GM12878 (cell line): ENCODE measurements around the gene SVIL. TPM values are rescaled to one million over a fixed set of nuclear protein-coding genes. Genes with fewer than 3 reads are reported as not detected.
A peak's percentile ranks its signal among the peaks of the same experiment; 100 is the strongest.

Source experiments
- ATF2 ChIP-seq: IDR thresholded peaks from 2 replicates; pipeline ENCODE4 v1.6.1; 2012; ENCODE audit warnings: low read length, inconsistent platforms
- BHLHE40 ChIP-seq, 2 experiments: fragments of 450-650 bp in 1 of 2; IDR thresholded peaks; 2 replicates each; pipeline ENCODE4 v1.6.1; 2011 to 2017; ENCODE audit warnings: low read depth in 2 of 2, borderline replicate concordance in 1 of 2, improper control_type of control experiment in 1 of 2, low read length in 1 of 2, mild to moderate bottlenecking in 1 of 2
- CREB1 ChIP-seq: IDR thresholded peaks from 2 replicates; pipeline ENCODE4 v1.6.1; 2012; ENCODE audit warnings: low read depth, mild to moderate bottlenecking, inconsistent platforms
- CREM ChIP-seq: IDR thresholded peaks from 2 replicates; pipeline ENCODE4 v1.6.1; 2014; ENCODE audit warnings: antibody characterized with exemption, low read depth
- EGR1 ChIP-seq, 2 experiments: IDR thresholded peaks; 1 replicate in 1 of 2; 2 replicates in 1 of 2; pipeline ENCODE4 v1.6.1; 2011 to 2012; ENCODE audit warnings: low read depth in 2 of 2, low read length in 2 of 2, borderline replicate concordance in 1 of 2, mild to moderate bottlenecking in 1 of 2, moderate library complexity in 1 of 2
- GABPA ChIP-seq: IDR thresholded peaks from 2 replicates; pipeline ENCODE4 v1.6.1; 2014; ENCODE audit warnings: antibody characterized with exemption, low read depth, mild to moderate bottlenecking, inconsistent platforms
- HDAC2 ChIP-seq: fragments of 200-600 bp; sonication (generic); IDR thresholded peaks from 2 replicates; pipeline ENCODE4 v1.6.1; 2017
- HDAC6 ChIP-seq: fragments of 200-600 bp; sonication (generic); IDR thresholded peaks from one replicate; pipeline ENCODE4 v1.8.0; 2017; ENCODE audit warnings: antibody characterized with exemption; ENCODE audit not compliant: unreplicated experiment
- HDGF ChIP-seq: fragments of 450-650 bp; IDR thresholded peaks from 2 replicates; pipeline ENCODE4 v1.6.1; 2016; ENCODE audit warnings: antibody characterized with exemption
- IRF3 ChIP-seq: fragments of 450-650 bp; IDR thresholded peaks from 2 replicates; pipeline ENCODE4 v1.6.1; 2014; ENCODE audit warnings: mild to moderate bottlenecking
- NBN ChIP-seq: fragments of 450-650 bp; IDR thresholded peaks from 2 replicates; pipeline ENCODE4 v1.6.1; 2016
- NFIC ChIP-seq: IDR thresholded peaks from 2 replicates; pipeline ENCODE4 v1.6.1; 2012; ENCODE audit warnings: low read depth, mild to moderate bottlenecking, inconsistent platforms, low read length, moderate library complexity
- NKRF ChIP-seq: fragments of 450-650 bp; conservative IDR thresholded peaks from 2 replicates; pipeline ENCODE4 v1.6.1; 2017; ENCODE audit warnings: mild to moderate bottlenecking, moderate library complexity
- NR2C1 ChIP-seq: fragments of 450-650 bp; IDR thresholded peaks from 2 replicates; pipeline ENCODE4 v1.6.1; 2017; ENCODE audit warnings: antibody characterized with exemption, mild to moderate bottlenecking, moderate library complexity
- NR2F1 ChIP-seq: fragments of 450-650 bp; conservative IDR thresholded peaks from 2 replicates; pipeline ENCODE4 v1.6.1; 2017; ENCODE audit warnings: mild to moderate bottlenecking
- RAD21 ChIP-seq: IDR thresholded peaks from 2 replicates; pipeline ENCODE4 v1.6.1; 2011; ENCODE audit warnings: mild to moderate bottlenecking, low read depth, low read length, moderate library complexity; ENCODE audit not compliant: insufficient read depth
- RAD51 ChIP-seq: fragments of 450-650 bp; IDR thresholded peaks from 2 replicates; pipeline ENCODE4 v1.6.1; 2016; ENCODE audit warnings: moderate library complexity, mild to moderate bottlenecking, inconsistent platforms
- SIN3A ChIP-seq: IDR thresholded peaks from 2 replicates; pipeline ENCODE4 v1.6.1; 2012; ENCODE audit warnings: low read depth, low read length, improper control_type of control experiment
- SIX5 ChIP-seq: IDR thresholded peaks from 2 replicates; pipeline ENCODE4 v1.6.1; 2011; ENCODE audit warnings: mild to moderate bottlenecking, low read depth, low read length, moderate library complexity; ENCODE audit not compliant: severe bottlenecking
- SMAD5 ChIP-seq: IDR thresholded peaks from 2 replicates; pipeline ENCODE4 v1.6.1; 2016; ENCODE audit warnings: antibody characterized with exemption, low read depth
- SMARCA5 ChIP-seq: fragments of 450-650 bp; IDR thresholded peaks from 2 replicates; pipeline ENCODE4 v1.6.1; 2017; ENCODE audit warnings: mild to moderate bottlenecking
- SPI1 ChIP-seq: IDR thresholded peaks from 2 replicates; pipeline ENCODE4 v1.6.1; 2011; ENCODE audit warnings: low read depth, mild to moderate bottlenecking, low read length, moderate library complexity, borderline replicate concordance; ENCODE audit not compliant: insufficient read depth
- SREBF1 ChIP-seq: IDR thresholded peaks from 2 replicates; pipeline ENCODE4 v1.6.1; 2012; ENCODE audit warnings: mild to moderate bottlenecking, low read length
- TAF1 ChIP-seq: IDR thresholded peaks from 2 replicates; pipeline ENCODE4 v1.6.1; 2011; ENCODE audit warnings: mild to moderate bottlenecking, low read depth, low read length, borderline replicate concordance
- TCF3 ChIP-seq: IDR thresholded peaks from 2 replicates; pipeline ENCODE4 v1.6.1; 2012; ENCODE audit warnings: low read depth, mild to moderate bottlenecking, low read length, borderline replicate concordance; ENCODE audit not compliant: insufficient read depth
- USF1 ChIP-seq: IDR thresholded peaks from 2 replicates; pipeline ENCODE4 v1.6.1; 2011; ENCODE audit warnings: borderline replicate concordance, low read depth, mild to moderate bottlenecking, moderate library complexity, mixed read lengths, low read length; ENCODE audit not compliant: insufficient read depth; ENCODE audit errors: extremely low read length
- polyA plus RNA-seq, 11 experiments: library from polyadenylated mRNA; depleted of rRNA in 4 of 11; unstranded in 6 of 11; stranded (reverse) in 5 of 11; fragments of >200 nt; fragmentation: Nextera tagmentation in 4 of 11; fragmentation: Illumina TruSeq in 1 of 11; extraction: Ambion mirVana in 4 of 11; extraction: Trizol in 1 of 11; gene quantifications; 1 replicate in 1 of 11; 2 replicates in 10 of 11; pipeline versions ENCODE4 v1.2.1 to v1.2.3, GENCODE V29; 2011 to 2016; ENCODE audit warnings: inconsistent platforms in 2 of 11, missing spikeins in 2 of 11, low read depth in 1 of 11
- total RNA-seq, 4 experiments: library from RNA; depleted of rRNA in 3 of 4; stranded (reverse); fragments of >200 nt in 3 of 4; fragmentation: Illumina TruSeq in 1 of 4; extraction: Trizol in 1 of 4; gene quantifications; 2 replicates each; pipeline versions ENCODE4 v1.2.1 to v1.2.3, GENCODE V29; 2013 to 2021

The SVIL gene
- total and polyA plus RNA-seq, 10 of the 15 experiments (the other 5 are each of a cell fraction or from before 2014, with no cell fraction given) = 0.22 to 1.9 (median 0.87) TPM

- TF ChIP-seq GABPA (no peak), HDGF (no peak), NR2F1 (peak; percentile 96), CREM (peak; percentile 25; the same call in 1 of the 2 replicates), TAF1 (no peak), SIN3A (no peak), HDAC2 (no peak), CREB1 (no peak), NBN (peak; percentile 80), EGR1 (IDR thresholded peaks at IDR 0.05; ENCODE audit: borderline replicate concordance in 1 of 2, low read depth in 2 of 2, low read length in 2 of 2) (no peak), IRF3 (no peak), NR2C1 (peak; percentile 40; the same call in 1 of the 2 replicates), HDAC6 (no peak), SMARCA5 (peak; percentile 60), ATF2 (peak; percentile 82), TCF3 (no peak), BHLHE40 (IDR thresholded peaks at IDR 0.05; ENCODE audit: borderline replicate concordance in 1 of 2, low read depth in 2 of 2, low read length in 1 of 2) (peak; percentile 60 to 71; a peak in 2 of 4 replicates), SIX5 (no peak), SMAD5 (no peak), RAD21 (no peak), SREBF1 (no peak), SPI1 (peak; percentile 32; the same call in 1 of the 2 replicates), NFIC (peak; percentile 72), USF1 (no peak), NKRF (no peak), RAD51 (0 out of 2 replicates have a peak, but pooled peaks have one; percentile 10)
Observed at GRCh38 chr10:29658984-29659965, 24.5 kb upstream of the SVIL start (continued).
